Parathyroid adenoma (tissue), 2 donors: Measurements from ENCODE around the gene RUFY3.
"Not testable (repeated sequence)": the region's sequence is repeated elsewhere in the genome, so short reads cannot be mapped to it uniquely, and the experiment has no call there.

Source experiments
- H2AFZ ChIP-seq: fragments of 300-600 bp; sonication (generic); one replicate; pipeline ENCODE4 v1.7.0; 2017; ENCODE audit warnings: antibody characterized with exemption, mild to moderate bottlenecking
- H3K27ac ChIP-seq: fragments of 300-600 bp; sonication (generic); one replicate; pipeline ENCODE4 v1.7.0; 2017
- H3K27me3 ChIP-seq: fragments of 300-600 bp; sonication (generic); one replicate; pipeline ENCODE4 v1.7.0; 2017; ENCODE audit warnings: low read length; ENCODE audit not compliant: control insufficient read depth, insufficient read depth
- H3K36me3 ChIP-seq: fragments of 300-600 bp; sonication (generic); one replicate; pipeline ENCODE4 v1.7.0; 2017; ENCODE audit warnings: low read length; ENCODE audit not compliant: control insufficient read depth, insufficient read depth
- H3K4me1 ChIP-seq: fragments of 300-600 bp; sonication (generic); one replicate; pipeline ENCODE4 v1.7.0; 2017; ENCODE audit warnings: control low read depth
- H3K4me2 ChIP-seq: fragments of 300-600 bp; sonication (generic); one replicate; pipeline ENCODE4 v1.7.0; 2017; ENCODE audit warnings: low read length
- H3K4me3 ChIP-seq: fragments of 300-600 bp; sonication (generic); one replicate; pipeline ENCODE4 v1.7.0; 2017; ENCODE audit warnings: low read depth, low read length
- H3K79me2 ChIP-seq: fragments of 300-600 bp; sonication (generic); one replicate; pipeline ENCODE4 v1.7.0; 2017; ENCODE audit warnings: control low read depth
- H3K9ac ChIP-seq: fragments of 300-600 bp; sonication (generic); one replicate; pipeline ENCODE4 v1.7.0; 2017; ENCODE audit warnings: mild to moderate bottlenecking
- H3K9me3 ChIP-seq: fragments of 300-600 bp; sonication (generic); one replicate; pipeline ENCODE4 v1.7.0; 2017; ENCODE audit warnings: low read length; ENCODE audit not compliant: control insufficient read depth
- CTCF ChIP-seq: fragments of 300-600 bp; sonication (generic); IDR thresholded peaks from one replicate; pipeline ENCODE4 v1.7.0; 2017; ENCODE audit warnings: antibody characterized with exemption, mild to moderate bottlenecking
- donor health status: primary hyperparathyroidism.

Gene RUFY3

GRCh38 chr4:70734971-70735370 lies 13.2 kb downstream of the RUFY3 start:
- peak overlapping the region; percentile 63 for H2AFZ ChIP-seq
- peaks cover 2% of the 10 kb centered on the region for H3K79me2 ChIP-seq
- no peaks in the 10 kb centered on the region for H3K27me3 ChIP-seq
- H3K9ac ChIP-seq = no peak overlapping the region
- peaks cover 3% of the 10 kb centered on the region for H3K4me1 ChIP-seq
- TF ChIP-seq CTCF = no peak
- H3K4me2 ChIP-seq = peak overlapping the region; percentile 49
- H3K4me3 ChIP-seq = no peak overlapping the region
- no peaks in the 10 kb centered on the region for H3K36me3 ChIP-seq
- H3K9me3 ChIP-seq = no peaks in the 10 kb centered on the region
- peak overlapping the region; percentile 64 for H3K27ac ChIP-seq

GRCh38 chr4:70735915-70736314 lies 14.2 kb downstream of the RUFY3 start:
- not testable (repeated sequence) for H2AFZ ChIP-seq, H3K27me3 ChIP-seq, H3K4me1 ChIP-seq, H3K79me2 ChIP-seq, H3K4me3 ChIP-seq, H3K4me2 ChIP-seq, H3K36me3 ChIP-seq, H3K27ac ChIP-seq, H3K9me3 ChIP-seq, H3K9ac ChIP-seq

- H3K9me3 ChIP-seq = no peaks in the 10 kb centered on the region
- no peak overlapping the region for H3K4me3 ChIP-seq
- H3K36me3 ChIP-seq = no peaks in the 10 kb centered on the region
- H3K9ac ChIP-seq = no peak overlapping the region
- no peak overlapping the region for H2AFZ ChIP-seq
- H3K4me1 ChIP-seq = peaks cover 3% of the 10 kb centered on the region
- peaks cover 2% of the 10 kb centered on the region for H3K79me2 ChIP-seq
- no peak overlapping the region for H3K4me2 ChIP-seq
- no peaks in the 10 kb centered on the region for H3K27me3 ChIP-seq
- no peak overlapping the region for H3K27ac ChIP-seq
- TF ChIP-seq CTCF = no peak
Observed at GRCh38 chr4:70737006-70737405, 15.2 kb downstream of the RUFY3 start.

GRCh38 chr4:70737409-70737808 lies 15.6 kb downstream of the RUFY3 start:
- Histone ChIP-seq H3K36me3 (no peaks in the 10 kb centered on the region), H3K4me2 (no peak overlapping the region), H3K27ac (no peak overlapping the region), H3K9me3 (no peaks in the 10 kb centered on the region), H3K79me2 (peaks cover 2% of the 10 kb centered on the region), H3K4me3 (no peak overlapping the region), H2AFZ (no peak overlapping the region), H3K27me3 (no peaks in the 10 kb centered on the region), H3K9ac (no peak overlapping the region), H3K4me1 (peaks cover 3% of the 10 kb centered on the region)
- no peak for TF ChIP-seq CTCF

- Histone ChIP-seq H3K4me1 (peaks cover 3% of the 10 kb centered on the region), H3K27me3 (no peaks in the 10 kb centered on the region)
Observed at GRCh38 chr4:70739496-70740337, 18.0 kb downstream of the RUFY3 start.

More at GRCh38 chr4:70739496-70740337, 18.0 kb downstream of the RUFY3 start:
- Histone ChIP-seq H3K9ac (no peak overlapping the region), H3K9me3 (no peaks in the 10 kb centered on the region), H3K4me3 (no peak overlapping the region), H3K27ac (no peak overlapping the region), H3K4me2 (no peak overlapping the region), H3K36me3 (no peaks in the 10 kb centered on the region), H3K79me2 (peaks cover 2% of the 10 kb centered on the region), H2AFZ (no peak overlapping the region)
- no peak for TF ChIP-seq CTCF
